Dedifferentiated amniotic fluid mesenchymal stem cell (primary cell): ENCODE data around the gene TAGAP.
"Not testable (repeated sequence)": the region's sequence is repeated elsewhere in the genome, so short reads cannot be mapped to it uniquely, and the experiment has no call there.

Experiments
- DNase-seq: peaks from one replicate; pipeline ENCODE4 v3.0.0-alpha.2; 2016; ENCODE audit errors: extremely low spot score

TAGAP gene

DNA sequence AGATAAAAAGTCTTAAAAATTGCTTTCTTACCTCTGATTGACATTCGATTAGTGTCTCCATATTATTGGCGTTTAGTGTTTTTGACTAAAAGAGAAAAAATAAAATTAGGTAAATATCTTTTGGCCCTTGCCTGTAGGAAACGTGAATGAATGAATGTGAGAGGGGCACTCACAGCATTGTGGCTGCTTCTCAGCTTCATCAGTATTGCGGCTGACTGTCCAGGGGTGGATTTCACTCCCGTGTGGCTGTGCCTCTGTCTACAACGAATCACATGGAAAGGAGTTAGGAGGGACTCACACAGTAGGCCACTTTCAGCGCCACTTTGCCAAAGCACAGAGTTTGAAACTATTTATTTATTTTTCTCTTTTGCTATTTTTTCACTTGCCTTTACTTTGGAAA, 844 bp downstream of the TAGAP start:
- DNase-seq: no peak

DNA sequence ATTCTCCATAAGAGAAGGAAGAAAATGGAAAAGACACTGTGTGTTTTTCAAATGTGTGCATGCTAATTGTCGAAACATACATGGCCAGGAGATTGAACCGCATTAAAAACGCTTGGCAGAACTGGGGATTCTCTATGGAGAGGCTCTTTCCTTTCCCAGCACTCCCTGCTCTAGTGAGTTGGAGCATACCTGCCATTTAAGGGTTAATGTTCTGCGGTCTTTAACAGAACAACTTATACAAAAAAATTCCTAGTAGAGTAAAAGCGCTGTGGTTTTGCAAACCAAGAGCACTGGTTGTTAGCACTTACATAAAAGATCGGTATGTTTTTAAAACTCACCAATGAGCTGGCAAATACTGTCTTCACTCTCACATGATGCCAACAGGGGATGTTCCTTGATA, 1.5 kb downstream of the TAGAP start:
- DNase-seq: no peak

DNA sequence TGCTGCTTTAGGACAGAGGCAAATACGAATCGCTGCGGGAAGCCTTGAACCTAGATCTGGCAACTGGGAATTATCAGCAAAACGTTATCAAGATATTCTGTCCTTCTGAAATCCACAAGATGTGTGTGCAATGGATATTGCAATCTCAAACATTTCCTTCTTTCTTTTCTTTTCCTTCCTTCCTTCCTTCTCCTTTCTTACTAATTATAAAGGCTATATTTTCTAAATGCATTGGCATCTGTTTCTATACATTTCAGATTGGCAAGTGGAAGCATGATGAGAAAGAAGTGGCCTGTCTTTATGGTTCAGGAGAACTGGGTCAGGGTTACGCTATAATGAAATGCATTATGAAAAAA, 2.0 kb downstream of the TAGAP start:
- DNase-seq: no peak

DNA sequence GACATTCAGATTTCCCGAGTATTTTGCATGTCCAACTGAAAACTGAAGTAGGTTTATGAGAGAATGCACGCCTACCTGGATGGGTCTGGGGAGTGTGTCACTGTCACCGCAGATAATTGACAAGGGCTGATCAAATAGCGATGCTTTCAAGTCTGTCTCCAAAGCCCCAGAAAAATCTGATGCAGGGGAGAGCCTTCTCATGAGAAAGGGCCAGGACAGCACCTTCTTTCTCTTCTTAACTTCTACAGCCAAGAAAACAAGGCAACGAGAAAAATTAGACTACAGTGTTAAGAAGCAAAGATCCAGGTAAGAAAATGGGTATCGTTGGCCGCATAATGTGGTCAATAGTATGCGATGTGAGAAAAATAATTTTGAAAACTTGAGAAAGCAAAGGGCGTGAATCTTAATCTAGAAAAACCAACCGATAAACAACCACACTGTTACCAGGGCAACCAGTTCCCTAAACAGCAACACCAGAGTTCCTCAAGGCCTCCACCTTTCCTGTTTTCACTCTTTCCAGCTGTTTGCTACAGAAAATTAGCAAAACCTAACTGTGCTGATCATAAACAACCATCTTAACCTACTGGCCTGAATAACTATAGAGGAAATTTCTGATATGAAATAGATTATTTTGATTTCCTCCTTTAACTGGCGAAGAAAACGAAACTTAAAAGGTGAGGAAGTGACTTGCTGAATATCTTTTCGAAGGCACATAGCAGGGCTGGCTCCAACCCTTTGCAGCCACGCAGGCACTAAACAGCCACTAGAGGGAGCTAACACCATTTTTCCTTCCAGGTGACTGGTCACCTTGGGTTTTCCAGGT, 2.6 kb downstream of the TAGAP start:
- peak; percentile 21 for DNase-seq

DNA sequence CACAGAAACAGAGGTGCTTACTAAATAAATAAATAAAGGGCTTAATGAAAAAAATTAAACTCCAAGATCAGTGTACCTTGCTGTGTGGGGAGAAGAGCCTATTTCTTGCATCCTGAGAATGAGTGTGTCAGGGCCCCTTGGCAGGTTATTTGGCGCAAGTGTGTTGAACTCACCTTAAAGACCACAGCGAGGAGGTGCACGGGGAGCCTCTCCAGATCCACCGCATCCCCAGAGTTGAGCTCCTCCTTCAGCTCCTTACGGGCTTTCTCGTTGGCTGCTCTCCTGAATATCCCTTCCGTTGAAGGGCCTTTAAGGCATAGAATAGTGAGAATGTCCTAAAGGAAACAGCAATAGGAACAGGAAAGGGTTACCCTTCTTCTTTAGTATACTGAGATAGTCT, 3.6 kb downstream of the TAGAP start:
- DNase-seq: no peak

DNA sequence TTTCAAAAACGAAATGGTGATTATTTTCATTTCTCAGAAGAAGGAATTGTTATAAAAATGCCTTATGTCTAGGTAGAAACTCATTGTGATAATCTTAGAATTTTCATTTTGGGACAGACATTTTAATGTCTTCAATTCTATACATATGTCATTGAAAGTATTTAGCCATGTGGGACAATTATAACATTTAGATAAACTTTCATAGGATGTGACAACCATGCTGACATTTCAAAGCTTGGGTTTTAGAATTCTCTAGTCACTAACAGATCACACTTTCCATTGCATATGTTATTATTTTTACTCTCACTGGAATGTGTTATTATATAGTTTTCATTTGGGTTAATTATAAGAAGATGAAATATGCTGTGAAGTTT, 4.9 kb downstream of the TAGAP start:
- DNase-seq: no peak

DNA sequence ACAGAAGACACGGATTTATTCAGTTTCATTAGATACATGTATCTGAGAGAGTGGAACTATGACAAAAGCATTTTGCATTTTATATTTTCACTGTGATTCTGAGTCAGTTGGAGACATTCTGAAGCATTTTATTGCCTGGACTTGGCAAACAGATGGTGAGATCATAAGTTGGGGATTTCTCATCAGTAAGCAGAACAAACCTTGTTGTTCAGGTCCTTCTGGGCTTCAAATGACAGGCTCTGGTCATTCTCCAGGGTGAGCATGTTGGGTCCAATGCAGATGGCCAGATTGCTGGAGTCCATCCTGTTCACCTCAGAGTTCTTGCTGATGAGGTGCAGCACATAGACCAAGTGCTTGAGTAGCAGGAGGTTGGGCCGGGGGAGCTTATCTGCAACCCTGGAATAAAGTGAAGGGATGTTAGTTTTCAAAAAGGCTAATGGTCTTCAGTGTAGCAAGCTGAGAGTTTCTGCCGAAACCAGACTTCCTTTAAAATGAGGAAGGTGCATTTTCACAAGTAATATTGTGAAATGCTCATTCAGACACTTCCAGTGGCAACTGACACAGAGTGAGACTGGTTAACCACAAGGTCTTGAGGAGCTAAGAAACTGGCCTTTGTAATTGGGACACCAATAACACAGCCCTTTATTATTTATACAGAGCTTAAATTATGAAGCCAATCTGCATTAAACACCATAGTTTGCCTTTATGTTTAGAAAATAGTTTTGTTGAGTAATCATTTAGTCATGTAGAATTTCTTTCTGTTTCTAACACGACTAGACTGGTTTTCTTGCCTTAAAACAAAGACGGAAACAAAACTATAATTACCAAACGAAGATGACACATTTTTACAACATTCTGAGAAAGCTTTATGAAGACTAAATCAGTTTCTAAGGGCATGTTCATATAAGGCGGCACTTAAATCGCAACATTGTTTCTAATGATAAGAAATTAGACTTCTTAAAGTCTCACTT, 5.6 kb downstream of the TAGAP start:
- no peak for DNase-seq

DNA sequence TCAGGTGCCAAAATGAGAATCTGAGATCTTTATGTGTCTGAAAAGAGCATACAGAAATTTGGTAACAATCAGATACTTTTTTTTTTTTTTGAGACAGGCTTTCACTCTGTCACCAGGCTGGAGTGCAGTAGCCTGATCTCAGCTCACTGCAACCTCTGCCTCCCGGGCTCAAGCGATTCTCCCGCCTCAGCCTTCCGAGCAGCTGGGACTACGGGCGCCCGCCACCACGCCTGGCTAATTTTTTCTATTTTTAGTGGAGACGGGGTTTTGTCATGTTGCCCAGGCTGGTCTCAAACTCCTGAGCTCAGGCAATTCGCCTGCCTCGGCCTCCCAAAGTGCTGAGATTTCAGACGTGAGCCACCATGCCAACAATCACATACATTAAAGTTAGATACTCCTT, 6.5 kb downstream of the TAGAP start:
- DNase-seq: not testable (repeated sequence)

DNA sequence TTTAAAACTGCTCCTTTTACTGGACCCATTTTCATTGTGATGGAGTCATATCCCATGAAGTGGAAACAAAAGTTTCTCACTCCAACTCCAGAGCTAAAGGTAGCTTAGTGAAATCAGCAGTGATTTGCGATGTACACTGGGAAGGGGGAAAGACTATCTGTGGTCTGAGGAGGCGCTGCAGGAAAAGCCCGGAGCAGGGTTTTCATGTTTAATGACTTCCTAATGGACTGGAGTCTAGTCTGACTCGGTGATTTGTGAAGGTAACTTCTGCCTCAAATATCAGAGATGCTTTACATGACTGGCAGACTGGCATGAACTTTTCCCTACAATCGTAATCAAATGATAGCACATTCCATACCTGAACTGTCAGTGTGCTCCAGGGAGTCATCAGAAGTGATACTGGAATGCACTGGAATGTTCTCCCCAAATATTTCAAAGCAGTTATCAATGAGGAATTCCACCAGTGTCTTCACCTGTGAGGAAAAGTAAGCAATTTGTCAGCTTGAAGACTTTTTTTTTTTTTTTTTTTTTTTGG, 7.0 kb downstream of the TAGAP start:
- DNase-seq: no peak

- no peak for DNase-seq
These were observed 8.1 kb downstream of the TAGAP start for GRCh38 chr6:159036673-159037072.

GRCh38 chr6:159035891-159036290, 8.9 kb downstream of the TAGAP start:
- DNase-seq: no peak

- no peak for DNase-seq
These were observed 11.4 kb downstream of the TAGAP start for GRCh38 chr6:159033160-159034049.

DNA sequence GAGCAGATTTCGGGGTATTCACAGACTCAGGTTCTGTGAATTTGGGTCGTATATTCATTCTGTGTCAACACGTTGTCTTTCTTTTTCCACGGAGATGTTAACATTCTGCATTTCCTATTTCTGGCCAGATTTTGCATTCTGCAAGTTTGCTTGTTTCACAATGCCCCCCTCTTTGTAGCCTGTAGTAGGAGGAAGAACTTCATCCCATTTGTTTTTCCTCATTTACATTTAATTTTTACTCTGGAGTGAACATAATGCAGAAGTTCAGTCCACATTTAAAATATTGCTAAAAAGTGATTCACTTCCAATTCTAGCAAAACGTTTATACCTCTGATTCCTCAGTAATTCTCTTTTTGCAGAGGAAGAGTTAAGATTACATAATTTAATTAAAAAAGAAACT, 12.9 kb downstream of the TAGAP start:
- no peak for DNase-seq

DNA sequence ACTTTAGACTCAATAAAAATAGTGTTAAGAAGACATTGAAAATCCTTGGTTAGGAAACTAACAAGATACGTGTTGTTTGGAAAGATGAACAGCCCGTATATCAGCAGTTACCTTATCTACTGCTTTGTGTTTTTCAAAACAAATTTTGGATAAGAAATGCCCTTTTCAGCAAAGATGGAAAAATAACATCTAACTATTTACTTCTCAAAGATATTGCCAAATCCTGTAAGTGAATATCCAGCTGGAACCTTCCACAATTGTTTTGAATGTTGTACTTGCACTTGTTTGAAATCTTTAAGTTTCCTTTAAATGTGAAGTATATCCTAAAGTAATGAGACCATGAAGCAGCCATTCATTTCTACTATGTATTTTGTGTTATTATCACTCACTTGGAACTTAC, 14.6 kb downstream of the TAGAP start:
- DNase-seq: no peak

DNA sequence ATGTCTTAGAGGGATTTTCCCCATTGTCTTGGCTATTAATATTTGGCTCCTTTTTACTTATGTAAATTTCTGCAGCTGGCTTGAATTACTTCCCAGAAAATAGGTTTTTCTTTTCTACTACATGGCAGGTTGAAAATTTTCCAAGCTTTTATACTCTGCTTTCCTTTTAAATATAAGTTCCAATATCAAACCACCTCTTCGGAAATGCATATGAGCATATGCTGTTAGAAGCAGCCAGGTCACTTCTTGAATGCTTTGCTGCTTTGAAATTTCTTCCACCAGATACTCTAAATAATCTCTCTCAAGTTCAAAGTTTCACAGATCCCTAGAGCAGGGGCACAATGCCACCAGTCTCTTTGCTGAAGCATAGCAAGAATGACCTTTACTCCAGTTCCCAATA, 19.6 kb downstream of the TAGAP start:
- not testable (repeated sequence) for DNase-seq

DNA sequence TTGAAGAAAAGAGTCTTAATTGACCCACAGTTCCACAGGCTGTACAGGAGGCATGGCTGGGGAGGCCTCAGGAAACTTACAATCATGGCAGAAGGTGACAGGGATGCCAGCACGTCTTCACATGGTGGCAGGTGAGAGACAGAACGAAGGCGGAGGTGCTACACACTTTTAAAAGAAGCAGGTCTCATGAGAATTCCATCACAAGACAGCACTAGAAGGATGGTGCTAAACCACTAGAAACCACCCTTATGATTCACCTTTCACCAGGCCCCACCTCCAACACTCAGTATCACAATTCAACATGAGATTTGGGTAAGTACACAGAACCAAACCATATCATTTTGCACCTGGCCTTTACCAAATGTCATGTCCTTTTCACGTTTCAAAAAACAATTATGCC, 20.9 kb downstream of the TAGAP start:
- no peak for DNase-seq

DNA sequence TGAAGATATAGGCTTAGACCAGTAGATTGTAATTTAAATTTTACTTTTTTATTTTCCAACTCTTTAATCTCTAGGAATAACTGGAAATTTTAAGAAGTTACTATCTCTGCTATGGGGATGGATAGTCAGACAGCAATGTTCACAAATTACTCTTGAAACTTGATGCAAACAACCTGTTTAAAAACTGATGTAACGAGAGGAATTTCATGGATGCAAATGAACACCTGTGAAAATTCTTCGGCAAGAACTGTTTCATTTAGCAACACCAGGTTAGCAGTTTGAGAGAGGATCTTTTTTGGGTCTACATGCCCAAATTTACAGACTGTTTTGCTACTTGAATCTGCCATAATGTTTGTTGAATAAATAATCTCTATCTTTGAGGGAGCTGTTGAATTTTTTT, 24.8 kb downstream of the TAGAP start:
- DNase-seq: no peak

GRCh38 chr6:159017757-159018559, 26.8 kb downstream of the TAGAP start:
- DNase-seq: no peak

DNA sequence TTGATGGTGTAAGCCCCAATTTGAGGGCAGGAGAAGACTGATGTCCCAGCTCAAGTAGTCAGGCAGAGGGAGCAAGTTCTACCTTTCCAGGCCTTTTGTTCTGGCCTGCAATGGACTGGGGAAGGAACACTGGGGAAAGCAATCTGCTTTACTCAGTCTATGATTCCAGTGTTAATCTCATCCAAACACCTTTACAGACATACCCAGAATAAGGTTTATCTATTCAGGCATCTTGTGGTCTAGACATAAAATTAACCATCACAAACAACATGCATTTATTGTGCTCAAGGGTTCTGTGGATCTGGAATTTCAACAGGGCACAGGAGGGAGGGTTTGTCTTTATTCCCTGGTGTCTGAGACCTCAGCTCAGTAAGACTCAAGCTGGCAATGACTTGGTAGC, 30.4 kb downstream of the TAGAP start:
- no peak for DNase-seq

- no peak for DNase-seq
These were observed 31.6 kb downstream of the TAGAP start for GRCh38 chr6:159013229-159013628.

GRCh38 chr6:159012201-159012600, 32.6 kb downstream of the TAGAP start:
- no peak for DNase-seq
